NB4 (cell line): ENCODE measurements around the gene TSSK2.
A peak's percentile ranks its signal among the peaks of the same experiment; 100 is the strongest.

Experiments
- POLR2A ChIP-seq: IDR thresholded peaks from 2 replicates; pipeline ENCODE4 v1.6.1; 2011; ENCODE audit warnings: mild to moderate bottlenecking; ENCODE audit not compliant: insufficient read length; ENCODE audit errors: extremely low read depth
- TF ChIP-seq, protein P1 (sequence below): IDR thresholded peaks from one replicate; pipeline ENCODE4 v1.5.1; 2012; ENCODE audit warnings: low read depth, low read length
- TF ChIP-seq, protein P2 (sequence below): IDR thresholded peaks from 2 replicates; pipeline ENCODE4 v1.6.1; 2011; ENCODE audit warnings: low read depth, low read length

DNA sequence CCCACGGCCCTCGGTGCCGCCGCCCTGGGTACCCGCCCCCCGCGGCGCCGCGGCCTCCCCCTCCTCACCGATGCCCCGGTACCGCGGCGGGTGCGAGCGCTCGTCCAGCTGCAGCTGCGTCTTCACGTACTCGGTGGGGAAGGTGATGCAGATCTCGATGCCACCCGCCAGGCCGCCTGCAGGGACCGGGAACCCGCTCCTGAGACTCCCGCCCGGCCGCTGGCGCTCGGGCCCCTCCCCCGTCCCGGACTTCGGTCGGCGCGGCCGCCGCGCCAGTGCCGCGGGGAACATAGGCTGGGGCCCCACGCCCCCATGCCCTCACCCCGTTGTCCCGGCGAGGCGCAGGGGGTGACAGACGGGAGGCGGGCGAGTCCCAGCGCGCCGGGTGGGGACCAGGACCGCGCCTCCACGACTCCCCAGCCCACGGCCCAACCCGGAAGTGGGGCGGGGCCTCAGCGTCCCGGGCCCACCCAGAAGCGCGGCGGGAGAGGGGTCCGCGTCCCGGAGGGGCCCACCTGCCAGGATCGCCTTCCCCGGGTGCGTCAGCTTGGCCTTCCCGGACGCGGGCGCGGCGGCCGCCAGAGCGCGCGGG is 47.1 kb downstream of the TSSK2 start:
- TF ChIP-seq, protein P1, sequence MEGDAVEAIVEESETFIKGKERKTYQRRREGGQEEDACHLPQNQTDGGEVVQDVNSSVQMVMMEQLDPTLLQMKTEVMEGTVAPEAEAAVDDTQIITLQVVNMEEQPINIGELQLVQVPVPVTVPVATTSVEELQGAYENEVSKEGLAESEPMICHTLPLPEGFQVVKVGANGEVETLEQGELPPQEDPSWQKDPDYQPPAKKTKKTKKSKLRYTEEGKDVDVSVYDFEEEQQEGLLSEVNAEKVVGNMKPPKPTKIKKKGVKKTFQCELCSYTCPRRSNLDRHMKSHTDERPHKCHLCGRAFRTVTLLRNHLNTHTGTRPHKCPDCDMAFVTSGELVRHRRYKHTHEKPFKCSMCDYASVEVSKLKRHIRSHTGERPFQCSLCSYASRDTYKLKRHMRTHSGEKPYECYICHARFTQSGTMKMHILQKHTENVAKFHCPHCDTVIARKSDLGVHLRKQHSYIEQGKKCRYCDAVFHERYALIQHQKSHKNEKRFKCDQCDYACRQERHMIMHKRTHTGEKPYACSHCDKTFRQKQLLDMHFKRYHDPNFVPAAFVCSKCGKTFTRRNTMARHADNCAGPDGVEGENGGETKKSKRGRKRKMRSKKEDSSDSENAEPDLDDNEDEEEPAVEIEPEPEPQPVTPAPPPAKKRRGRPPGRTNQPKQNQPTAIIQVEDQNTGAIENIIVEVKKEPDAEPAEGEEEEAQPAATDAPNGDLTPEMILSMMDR = no peak
- no peak for TF ChIP-seq POLR2A
- TF ChIP-seq, protein P2, sequence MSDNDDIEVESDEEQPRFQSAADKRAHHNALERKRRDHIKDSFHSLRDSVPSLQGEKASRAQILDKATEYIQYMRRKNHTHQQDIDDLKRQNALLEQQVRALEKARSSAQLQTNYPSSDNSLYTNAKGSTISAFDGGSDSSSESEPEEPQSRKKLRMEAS = 0 out of 2 replicates have a peak, but pooled peaks have one; percentile 6
